Brain microvascular endothelial cell (primary cell): ENCODE data around the gene ELMO1.

Experiments
- DNase-seq: peaks from one replicate; pipeline ENCODE4 v3.0.0-alpha.2; 2020
- H3K27ac ChIP-seq: fragments of 250-450 bp; sonication (Bioruptor Pico); 2 replicates; pipeline ENCODE4 v1.5.1; 2020; ENCODE audit warnings: mild to moderate bottlenecking, moderate library complexity
- H3K27me3 ChIP-seq: fragments of 250-450 bp; sonication (Bioruptor Pico); replicated peaks from 2 replicates; pipeline ENCODE4 v1.5.1; 2020; ENCODE audit warnings: mild to moderate bottlenecking
- H3K36me3 ChIP-seq: fragments of 250-450 bp; sonication (Bioruptor Pico); replicated peaks from 2 replicates; pipeline ENCODE4 v1.5.1; 2020; ENCODE audit warnings: mild to moderate bottlenecking
- H3K4me3 ChIP-seq: 2 replicates; pipeline ENCODE4 v1.5.1; 2011; ENCODE audit warnings: low read depth, mild to moderate bottlenecking, control low read depth, low read length, moderate library complexity
- in situ Hi-C: cut with HindIII; loops from 2 replicates; pipeline ENCODE4 v1.10.0; 2017; ENCODE audit warnings: low sequenced_read_pairs, low pct_ligation_motif_present
- TF ChIP-seq, protein P1 (sequence below): IDR thresholded peaks from 2 replicates; pipeline ENCODE4 v1.5.1; 2011; ENCODE audit warnings: low read depth, mild to moderate bottlenecking, moderate library complexity, low read length, control low read depth, inconsistent platforms; ENCODE audit errors: missing control alignments

Gene ELMO1

DNA sequence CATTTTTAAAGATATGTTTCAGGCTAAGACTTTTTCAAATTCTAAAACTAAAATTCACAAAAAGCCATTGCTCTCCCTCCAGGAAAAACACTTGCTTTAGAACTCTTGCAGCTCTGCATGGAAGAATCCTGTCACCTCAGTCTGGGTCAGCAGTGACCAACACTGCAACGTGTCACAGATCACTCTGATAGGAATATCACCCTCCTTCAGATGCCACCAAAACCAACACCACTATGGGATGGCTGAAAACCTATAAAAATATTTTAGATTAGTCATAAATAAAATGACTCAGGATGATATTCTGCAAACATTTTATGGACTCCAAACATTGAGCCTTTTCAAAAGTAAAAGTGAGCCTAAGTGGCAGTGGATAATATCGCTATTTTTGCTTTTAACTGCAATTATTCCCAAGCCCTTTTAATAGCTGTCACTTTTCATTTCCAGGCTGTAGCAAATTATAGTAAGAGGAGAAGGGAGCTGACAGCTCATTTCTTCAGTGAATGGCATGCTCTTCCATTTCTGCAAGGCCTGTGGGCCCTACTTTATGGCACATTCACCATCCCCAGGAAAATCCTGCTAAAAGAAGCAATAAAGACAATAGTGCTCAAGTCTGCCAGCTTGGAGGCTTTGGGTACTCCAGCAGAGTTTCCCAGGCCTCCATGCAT lies 21.3 kb downstream of the ELMO1 start:
- TF ChIP-seq, protein P1, sequence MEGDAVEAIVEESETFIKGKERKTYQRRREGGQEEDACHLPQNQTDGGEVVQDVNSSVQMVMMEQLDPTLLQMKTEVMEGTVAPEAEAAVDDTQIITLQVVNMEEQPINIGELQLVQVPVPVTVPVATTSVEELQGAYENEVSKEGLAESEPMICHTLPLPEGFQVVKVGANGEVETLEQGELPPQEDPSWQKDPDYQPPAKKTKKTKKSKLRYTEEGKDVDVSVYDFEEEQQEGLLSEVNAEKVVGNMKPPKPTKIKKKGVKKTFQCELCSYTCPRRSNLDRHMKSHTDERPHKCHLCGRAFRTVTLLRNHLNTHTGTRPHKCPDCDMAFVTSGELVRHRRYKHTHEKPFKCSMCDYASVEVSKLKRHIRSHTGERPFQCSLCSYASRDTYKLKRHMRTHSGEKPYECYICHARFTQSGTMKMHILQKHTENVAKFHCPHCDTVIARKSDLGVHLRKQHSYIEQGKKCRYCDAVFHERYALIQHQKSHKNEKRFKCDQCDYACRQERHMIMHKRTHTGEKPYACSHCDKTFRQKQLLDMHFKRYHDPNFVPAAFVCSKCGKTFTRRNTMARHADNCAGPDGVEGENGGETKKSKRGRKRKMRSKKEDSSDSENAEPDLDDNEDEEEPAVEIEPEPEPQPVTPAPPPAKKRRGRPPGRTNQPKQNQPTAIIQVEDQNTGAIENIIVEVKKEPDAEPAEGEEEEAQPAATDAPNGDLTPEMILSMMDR: no peak
- no peak for DNase-seq
- Histone ChIP-seq H3K4me3 (no peak overlapping the region), H3K36me3 (no peaks in the 10 kb centered on the region), H3K27ac (no peak overlapping the region), H3K27me3 (no peaks in the 10 kb centered on the region)
- in situ Hi-C loops: no loop called here

DNA sequence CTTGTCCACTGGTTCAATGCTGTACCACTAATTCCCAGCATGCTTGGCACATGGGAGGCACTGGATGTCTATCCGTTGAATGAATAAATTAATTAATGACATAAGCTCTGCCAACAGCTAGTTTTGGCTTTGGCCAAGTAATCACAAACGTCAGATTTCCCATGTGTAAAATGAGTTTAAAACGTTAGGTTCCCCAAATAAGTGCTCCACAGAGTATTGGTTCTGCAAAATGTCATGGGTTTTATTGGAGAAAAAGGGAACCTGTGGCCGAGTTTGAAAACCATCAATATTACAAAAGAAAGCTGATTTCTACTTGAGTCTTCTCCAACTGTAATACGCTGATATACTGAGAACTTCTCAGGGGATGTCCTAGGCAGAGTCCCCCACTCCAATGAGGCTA lies 23.2 kb downstream of the ELMO1 start:
- in situ Hi-C loops: no loop called here

GRCh38 chr7:37424995-37425394 lies 23.7 kb downstream of the ELMO1 start:
- Histone ChIP-seq H3K4me3 (no peak overlapping the region), H3K27me3 (no peaks in the 10 kb centered on the region), H3K27ac (no peak overlapping the region), H3K36me3 (no peaks in the 10 kb centered on the region)
- DNase-seq: no peak
- in situ Hi-C loops: no loop called here
- TF ChIP-seq, protein P1: no peak

More for the DNA sequence above, 23.2 kb downstream of the ELMO1 start:
- H3K36me3 ChIP-seq: no peaks in the 10 kb centered on the region
- no peak overlapping the region for H3K4me3 ChIP-seq
- no peak overlapping the region for H3K27ac ChIP-seq
- no peaks in the 10 kb centered on the region for H3K27me3 ChIP-seq
- TF ChIP-seq, protein P1: no peak
- DNase-seq: no peak

- in situ Hi-C loops: no loop called here
- Histone ChIP-seq H3K27ac (no peak overlapping the region), H3K27me3 (no peaks in the 10 kb centered on the region), H3K36me3 (no peaks in the 10 kb centered on the region), H3K4me3 (no peak overlapping the region)
- TF ChIP-seq, protein P1: no peak
- DNase-seq: no peak
Observed at GRCh38 chr7:37424521-37424920, 24.1 kb downstream of the ELMO1 start.

- Histone ChIP-seq H3K4me3 (no peak overlapping the region), H3K27me3 (no peaks in the 10 kb centered on the region), H3K36me3 (no peaks in the 10 kb centered on the region), H3K27ac (no peak overlapping the region)
- no peak for DNase-seq
- TF ChIP-seq, protein P1: no peak
- in situ Hi-C loops: no loop called here
Observed at GRCh38 chr7:37421861-37422500, 26.7 kb downstream of the ELMO1 start.
